DMS153 treated with DMSO at 0.1 percent for 48 hours (cell line): ENCODE measurements around the gene LIMS2.

Source experiments
- DNase-seq: peaks from one replicate; lab custom pipeline; 2025; ENCODE audit not compliant: unreplicated experiment; lab: John Stamatoyannopoulos, UW

The LIMS2 gene

DNA sequence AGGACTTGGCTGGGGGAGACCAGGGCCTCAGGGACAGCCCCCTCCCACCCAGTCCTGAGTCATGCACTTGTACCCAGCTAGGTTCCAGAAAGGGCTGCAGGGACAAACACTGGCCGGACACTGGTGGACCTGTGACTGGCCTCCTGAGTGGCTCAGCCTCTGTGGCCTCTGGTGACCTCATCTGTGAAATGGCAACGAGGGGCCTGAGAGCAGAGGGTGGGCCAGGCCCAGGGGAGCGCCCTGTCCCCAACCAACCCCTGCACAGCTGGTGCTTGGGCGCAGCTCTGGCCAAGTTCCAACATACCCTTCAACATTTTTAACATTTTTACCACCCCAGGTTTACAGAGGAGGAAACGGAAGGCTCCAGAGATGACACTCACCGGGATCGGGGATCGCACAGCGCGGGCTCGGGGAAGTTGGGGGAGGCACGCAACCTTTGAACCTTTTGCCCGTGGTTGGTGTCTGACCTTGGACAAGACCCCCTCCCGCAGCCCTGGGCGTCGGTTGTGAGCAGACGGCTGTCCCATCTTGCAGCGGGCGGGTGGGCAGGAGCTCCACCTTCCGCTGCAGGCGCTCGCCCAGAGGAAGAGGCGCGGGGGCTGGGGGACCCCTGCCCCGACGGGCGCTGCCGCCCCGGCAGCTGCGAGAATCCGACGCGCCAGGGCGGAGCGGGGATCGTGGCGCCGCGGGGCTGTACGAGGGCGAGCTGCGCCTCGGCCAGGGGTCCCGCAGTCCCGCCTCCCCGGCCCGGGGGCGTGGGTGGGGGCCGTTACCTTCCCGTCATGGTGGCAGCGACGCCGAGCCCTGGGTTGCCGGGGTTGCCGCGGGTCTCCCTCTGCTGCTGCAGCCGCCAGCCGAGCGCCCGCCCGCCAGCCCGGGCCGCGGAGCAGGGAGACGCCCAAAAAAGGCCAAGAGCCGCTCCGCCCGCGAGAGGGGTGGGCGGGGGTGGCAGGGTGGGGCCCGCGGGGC lies 805 bp downstream of the LIMS2 start:
- no peak for DNase-seq

DNA sequence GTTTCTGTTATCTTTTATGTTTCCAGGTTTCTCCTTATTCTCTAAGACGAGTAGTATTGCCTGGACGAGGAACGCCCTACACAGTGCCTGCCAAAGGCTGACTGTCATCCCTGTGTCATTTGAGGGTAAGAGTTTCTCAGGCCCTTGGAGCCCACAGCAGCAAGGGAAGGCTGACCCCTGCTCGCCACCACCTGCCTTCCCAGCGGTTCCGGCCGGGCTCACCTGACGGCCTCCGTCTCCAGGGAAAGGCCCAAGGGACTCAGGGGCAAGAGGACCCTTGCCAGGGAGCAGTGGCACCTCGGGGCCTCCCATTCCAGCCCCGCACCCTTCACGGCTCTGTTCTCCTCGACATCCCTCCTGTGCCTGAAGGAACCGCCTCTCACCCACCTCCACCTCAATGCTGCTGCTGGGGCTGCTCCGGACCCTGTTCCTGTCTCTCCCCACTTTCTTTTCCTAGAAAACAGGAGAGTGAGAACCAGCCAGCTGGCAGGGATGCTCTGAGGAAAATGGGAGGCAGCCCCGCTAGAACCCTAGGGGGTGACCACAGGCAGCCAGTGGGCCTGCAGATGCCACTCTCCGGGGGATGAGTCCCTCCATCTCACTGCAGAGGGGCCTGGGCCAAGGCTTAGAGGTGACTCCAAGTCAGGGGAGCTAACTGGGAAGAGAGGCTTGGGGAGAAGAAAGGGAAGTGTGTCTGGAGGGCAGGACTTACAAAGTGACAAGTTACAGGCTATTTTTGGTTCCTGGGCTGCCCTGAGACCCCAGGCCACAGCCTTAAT lies 1.9 kb downstream of the LIMS2 start:
- DNase-seq, result no peak

DNA sequence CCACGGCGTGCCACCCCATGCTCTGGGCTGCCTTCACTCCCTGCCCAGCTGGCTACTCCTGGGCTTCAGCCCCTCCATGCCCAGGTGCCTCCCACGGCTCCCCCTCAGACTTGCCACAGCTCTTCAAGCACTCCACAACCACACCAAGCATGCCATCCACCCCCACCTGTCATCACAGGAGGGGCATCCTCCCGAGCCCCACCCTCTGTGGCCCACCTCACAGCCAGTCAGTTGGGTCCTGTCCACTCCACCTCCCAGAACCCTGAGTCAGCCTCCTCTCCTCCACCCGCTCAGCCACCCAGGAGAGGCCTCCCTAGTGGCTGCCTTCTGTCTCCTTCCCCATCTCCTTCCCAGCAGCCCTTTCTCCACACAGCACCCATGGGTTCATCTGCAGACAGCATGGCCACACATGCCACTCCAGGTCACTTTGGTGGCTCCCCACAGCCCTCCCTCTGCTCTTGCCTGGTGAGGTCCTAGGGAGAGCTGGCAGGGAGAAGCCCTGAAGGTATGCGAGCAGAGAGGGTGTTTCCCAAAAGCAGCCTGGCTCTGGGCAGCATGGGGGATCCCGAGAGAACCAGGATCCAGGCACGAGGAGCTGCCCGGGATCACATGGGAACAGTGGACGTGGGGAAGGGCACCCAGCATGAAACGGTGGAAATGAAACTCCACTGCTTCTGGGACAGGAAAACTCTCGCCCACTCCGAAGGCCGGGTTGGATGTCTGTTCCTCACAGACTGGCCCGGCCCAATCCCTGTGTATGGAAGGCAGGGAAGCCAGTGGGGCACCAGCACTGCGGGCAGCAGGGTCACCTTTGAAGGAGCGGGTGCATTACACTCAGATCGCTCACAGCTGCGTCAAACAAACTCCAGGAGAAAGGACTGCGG lies 2.7 kb downstream of the LIMS2 start:
- no peak for DNase-seq

DNA sequence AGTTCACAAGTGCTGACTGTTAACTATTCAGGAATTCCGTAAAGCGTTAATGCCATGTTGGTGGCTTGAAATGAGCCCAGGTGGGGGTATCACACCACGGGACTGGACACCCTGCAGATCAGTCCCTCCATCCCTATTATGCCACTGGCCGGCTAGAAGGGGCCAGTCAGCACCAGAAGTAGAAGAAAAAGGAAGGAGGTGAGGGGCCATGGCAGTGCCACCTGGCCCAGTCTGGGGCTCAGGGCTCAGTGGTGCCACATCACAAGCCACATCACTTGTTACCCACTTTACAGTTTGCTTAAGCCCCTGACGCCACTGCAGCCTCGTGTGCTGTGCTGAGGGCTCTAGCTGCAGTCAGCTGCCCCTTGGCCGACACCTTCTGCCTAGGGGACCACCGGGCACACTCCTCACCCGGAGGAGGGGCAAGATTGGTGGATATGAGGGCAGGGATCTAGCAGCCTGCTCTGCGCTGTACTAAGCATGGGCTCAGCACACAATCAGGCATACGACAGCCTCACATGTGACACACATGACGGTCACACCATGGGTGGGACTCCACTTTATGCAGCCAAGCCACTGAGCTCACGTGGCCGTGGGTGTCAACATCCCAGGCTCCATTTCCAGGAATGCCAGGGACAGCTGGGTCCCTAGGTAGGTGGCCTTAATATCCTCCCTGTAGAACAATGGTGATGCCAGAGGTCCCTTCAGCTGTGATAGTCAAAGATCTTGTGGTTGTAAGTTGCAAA lies 3.6 kb downstream of the LIMS2 start:
- no peak for DNase-seq

DNA sequence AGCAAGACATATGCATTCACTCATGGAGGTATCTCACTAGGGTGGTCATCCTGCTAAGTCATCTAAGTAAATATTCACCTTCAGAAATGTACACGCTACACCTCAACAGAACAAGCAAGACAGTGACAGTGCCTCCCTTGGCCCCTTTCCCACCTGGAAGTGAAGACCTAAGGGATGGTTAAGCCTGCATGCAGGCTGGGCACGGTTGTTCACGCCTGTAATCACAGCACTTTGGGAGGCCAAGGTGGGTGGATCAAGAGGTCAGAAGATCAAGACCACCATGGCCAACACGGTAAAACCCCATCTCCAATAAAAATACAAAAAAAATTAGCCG lies 4.4 kb downstream of the LIMS2 start:
- DNase-seq, result no peak

DNA sequence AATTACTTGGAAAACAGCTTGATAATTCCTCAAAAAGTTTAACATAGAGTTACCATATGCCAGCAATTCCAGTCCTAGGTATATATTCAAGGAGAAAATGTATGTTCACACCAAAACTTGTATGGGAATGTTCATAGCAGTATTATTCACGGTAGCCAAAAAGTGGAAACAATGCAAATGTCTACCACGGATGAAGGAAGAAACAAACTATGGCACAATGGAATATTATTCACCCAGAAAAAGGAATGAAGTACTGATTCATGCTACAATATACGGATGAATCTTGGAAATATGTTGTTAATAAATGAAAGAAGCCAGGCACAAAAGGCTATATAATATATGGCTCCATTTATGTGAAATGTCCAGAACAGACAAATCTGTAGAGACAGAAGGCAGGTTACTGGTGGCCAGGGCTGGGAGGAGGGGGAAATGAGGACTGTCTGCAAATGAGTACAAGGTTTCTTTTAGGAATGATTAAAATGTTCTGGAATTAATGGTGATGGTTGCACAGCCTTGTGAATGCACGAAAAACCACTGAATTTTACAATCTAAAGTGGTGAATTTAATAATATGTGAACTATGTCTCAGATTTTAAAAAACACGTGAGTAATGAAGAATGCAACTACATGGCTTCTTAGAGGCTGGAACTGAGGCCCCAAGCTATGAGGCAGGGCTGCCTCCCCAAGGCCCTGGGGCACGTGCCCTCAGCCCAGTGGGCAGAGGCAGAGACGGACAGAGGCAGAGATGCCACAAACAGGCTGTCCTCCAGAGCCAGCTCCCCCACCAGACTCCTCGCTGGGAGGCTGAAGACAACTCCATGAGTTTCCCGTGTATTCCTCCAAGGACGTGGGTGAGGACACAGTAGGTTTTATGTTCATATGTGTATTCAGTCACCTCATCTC lies 5.0 kb downstream of the LIMS2 start:
- DNase-seq, result no peak

DNA sequence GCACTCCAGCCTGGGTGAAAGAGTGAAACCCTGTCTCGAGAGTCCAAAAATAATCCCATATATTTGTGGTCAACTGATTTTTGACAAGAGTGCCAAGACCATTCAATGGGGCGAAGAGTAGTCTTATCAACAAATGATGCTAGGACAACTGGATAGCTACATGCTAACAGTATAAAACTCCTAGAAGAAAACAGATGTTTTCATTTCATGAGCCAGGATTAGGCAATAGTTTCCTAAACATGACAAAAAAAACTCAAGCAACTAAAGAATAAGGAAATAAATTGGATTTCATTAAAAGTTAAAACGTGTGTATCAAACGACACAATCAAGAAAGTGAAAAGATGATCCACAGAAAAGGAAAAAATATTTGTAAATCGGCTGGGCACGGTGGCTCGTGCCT lies 6.3 kb downstream of the LIMS2 start:
- no peak for DNase-seq

DNA sequence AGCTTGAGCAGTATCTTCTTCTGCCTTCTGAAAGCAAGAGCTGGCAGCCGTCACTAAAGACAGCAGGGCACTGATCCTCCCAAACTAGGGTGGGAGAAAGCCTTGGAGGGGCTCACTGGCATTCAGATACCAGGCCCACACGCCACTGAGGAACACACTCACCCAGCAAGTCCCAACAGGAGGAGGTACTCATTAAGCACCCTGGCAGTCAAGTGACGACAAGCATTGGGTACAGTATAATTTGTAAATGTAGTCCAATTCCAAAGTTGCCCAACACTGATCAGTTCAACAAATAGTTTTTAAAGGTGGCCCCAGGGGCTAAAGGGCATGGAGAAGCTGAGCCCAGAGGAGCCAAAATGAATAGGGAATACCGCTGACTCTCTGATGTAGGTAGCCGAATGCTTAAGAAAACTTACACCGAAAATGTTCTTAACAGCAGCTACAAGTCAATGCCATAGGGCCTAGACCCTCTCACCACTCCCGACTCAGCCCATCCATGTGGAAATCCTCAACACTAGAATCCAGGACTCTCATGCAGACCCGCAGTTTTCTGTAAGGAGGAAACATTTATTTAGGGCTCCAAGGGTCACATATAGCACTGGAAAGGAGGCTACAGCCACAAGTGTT lies 9.9 kb downstream of the LIMS2 start:
- DNase-seq, result no peak

DNA sequence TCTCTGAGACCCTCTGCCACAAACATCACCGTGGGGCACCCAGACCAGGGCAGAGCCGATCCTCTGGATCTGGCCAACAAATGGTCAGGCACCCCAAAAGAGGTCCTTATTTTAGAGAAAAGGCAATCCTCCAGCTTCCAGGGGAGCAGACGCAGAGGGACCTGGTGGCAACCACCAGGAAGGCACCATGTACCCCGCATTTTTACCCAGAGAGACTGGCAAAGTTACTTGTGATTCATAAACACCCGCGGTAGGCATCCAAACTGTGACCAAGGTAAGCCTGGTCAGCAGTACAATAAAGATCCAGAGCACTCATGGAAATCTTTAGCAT lies 10.5 kb downstream of the LIMS2 start:
- no peak for DNase-seq

DNA sequence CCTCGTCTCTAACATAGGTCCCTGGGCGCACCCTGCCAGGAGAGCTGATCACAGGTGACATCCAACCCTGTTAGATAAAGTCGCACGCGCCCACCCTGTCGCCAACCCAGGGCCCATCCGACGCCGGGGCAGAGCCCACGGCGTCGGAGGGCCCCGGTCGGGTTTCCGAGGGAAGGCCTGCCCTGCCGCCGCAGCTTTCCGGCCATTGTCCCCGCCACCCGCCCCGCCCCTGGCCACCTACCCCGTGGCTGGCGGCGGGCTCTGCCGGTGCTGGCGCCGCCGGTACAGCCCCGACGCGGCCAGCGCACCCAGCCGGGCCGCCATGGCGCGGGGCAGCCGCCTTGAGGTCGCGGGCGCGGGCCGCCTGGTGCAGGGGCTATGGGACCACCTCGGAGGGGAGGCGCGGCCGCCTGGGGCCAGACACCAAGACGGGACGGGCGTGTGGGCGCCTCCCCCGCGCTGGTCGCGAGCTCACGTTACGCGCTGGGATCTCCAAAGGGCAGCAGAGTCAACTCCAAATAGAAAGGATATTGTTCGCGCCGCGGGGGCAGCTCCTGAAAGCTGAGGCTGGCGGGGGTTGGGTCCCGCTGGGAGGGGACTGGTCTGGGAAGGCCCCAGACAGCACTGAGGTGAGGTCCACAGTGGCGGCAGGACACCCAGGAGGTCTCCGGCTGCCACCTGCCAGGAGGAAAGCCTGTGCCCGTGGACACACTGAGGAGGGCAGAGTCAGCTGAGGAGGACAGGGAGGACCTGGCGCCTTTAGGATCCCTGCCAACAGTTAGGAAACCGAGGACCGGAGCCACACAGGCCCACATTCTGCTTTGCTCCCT lies 11.1 kb downstream of the LIMS2 start:
- no peak for DNase-seq

DNA sequence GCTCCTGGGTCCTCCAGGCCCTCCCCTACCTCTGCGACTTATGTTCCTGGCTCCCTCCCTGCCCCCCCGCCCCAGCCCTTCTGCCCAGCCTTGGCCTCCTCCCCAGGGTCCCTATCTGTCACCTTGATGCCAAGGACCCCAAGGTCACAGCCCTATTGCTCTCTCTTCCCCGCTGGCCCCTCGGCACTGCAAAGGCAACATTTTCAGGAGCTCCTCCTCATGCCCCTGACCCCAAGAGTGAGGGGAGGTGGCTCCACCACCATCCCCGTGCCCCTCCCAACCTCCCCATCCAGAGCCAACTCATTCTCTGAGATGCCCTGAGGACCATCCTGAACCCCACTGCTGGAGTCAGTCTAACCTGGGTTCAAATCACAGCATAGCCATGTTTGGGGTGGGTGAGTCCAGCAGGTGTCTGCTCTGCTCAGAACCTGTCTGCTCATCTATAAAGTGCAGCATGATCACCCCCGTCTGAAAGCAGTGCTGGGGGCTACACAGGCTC lies 11.7 kb downstream of the LIMS2 start:
- DNase-seq, result no peak

DNA sequence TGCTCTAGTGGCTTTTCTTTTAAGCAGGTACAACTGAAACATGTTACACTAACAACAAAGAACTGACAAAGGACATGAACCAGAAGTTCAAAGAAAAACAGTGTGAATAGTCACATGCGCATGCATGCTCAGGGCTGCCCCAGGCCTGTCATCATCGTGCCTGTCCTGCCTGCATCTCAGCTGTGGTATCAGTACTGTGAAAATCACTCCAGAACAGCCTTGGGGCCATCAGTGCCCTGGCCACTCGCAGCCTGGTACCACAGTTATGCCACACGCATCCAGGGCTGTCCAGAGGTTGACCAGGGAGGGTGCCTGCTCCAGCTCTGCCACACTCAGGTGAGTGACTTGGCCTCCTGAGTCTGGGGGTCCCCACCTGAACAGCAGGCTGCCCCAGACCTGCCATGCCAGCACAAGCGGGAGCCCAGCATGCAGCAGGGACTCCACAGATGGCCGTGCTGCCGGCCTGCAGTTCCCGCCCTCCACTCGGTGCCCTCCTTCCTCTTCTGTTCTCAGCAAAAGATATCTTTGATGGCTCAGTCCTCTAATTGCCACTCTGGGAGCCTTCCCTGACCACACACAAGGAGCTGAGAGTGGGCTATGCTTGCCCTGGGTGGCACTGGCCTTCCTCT lies 12.3 kb downstream of the LIMS2 start:
- DNase-seq, result no peak

DNA sequence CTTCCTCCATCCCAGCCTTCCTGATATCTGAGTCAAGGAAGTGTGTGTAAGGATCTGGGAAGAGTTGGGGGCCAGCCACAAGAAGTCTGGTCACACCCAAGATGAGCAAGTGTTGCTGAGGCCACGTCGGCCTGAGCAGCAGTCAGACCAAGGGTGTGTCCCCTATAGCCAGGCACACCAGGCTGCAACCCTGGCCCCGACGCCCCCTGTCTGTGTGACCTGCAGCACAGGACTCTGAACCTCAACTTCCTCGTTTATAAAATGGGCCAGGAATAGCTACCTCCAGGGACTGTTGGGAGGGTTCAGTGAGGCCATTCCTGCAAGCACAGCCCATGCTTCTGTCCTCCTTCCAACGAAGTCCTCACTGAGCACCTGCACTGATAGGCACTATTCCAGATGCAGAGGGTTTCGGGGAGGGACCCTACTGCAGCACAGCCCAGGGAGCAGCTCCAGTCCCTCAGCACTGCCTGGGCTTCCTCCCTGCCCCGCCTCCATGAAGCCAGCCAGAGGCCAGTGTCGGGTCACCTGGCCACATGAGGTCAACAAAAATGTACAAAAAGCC lies 13.3 kb downstream of the LIMS2 start:
- DNase-seq, result no peak

DNA sequence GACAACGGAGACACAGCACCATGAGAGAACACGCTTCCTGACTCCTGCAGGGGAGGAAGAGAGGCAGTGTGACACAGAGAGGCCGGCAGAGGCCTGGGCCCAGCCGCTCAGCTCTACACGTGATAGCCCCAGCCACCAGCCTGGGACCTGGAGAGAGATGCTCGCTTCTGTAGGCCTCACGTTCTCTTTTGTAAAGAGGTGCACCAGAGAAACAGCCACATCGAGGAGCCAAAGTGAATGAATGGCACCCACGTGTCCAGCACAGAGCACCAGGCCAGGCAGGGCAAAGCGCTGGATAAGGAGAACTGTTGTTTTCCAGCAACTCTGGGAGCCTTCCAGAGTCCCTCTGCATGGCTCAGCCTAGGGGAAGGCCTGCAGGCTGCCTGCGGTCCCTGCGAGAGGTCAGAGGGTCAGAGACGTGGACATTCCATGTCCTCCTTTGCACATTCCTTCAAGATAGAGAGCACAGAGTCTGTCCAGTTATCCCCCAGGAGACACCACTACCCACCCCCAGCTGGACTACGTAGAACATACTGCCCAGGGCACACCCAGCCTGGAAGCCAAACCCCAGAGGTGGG lies 14.2 kb downstream of the LIMS2 start:
- no peak for DNase-seq

DNA sequence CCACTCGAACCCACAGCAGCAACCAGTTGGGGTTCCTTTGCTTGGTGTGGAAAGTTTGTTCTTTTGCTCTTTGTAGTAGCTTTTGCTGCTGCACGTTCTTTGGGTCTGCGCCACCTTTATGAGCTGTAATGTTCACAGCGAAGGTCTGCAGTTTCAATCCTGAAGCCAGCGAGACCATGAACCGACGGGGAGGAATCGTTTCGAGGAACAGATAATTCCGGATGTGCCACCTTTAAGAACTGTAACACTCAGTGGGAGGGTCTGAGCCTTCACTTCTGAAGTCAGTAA lies 15.1 kb downstream of the LIMS2 start:
- no peak for DNase-seq

DNA sequence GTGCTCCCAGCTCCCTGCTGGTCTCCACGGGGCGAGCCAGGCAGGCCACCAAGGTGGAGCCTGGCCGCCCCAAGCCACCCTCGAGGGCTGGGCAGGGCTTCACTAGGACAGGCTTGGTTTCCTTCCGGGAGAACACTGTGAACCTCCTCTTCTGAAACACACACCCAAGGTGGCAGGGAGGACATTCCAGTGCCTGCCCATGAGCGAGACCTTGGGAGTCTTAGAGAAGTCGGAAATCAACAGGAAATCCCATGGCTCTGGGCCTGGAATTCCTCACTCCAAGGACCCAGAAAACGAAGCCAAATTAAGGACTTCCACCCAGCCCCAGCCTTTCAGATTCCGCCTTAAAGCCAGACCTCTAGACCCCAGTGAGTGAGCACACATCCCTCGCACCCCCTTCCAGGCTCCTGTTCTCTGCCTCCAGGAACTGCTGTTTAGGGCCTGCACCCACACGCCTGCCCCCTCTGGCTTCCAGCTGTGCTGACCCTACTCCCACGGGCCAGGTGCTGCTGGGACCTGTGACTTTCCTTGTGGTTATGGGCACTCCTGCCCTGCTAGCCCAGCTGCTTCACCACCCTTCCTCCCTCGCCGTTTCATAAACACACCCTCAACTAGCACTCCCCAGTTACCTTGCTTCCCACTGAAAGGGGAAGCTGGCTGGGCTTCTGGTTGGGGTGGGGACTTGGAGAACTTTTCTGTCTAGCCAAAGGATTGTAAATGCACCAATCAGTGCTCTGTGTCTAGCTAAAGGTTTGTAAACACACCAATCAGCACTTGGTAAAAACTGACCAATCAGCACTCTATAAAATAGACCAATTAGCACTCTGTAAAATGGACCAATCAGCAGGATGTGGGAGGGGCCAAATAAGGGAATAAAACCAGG lies 15.7 kb downstream of the LIMS2 start:
- no peak for DNase-seq
